Testis (tissue), 2 donors: ENCODE results near the gene CHRNA7.

Experiments
- POLR2A ChIP-seq: fragments of 450-650 bp; IDR thresholded peaks from one replicate; pipeline ENCODE4 v1.6.1; 2017; ENCODE audit warnings: antibody characterized with exemption, mild to moderate bottlenecking, moderate library complexity
- TF ChIP-seq, protein P1 (sequence below), 3 experiments: fragments of 450-650 bp in 2 of 3; fragments of 200-600 bp in 1 of 3; sonication (generic) in 1 of 3; IDR thresholded peaks; one replicate each; pipeline ENCODE4 v1.5.1; 2016 to 2019; ENCODE audit warnings: antibody characterized with exemption in 3 of 3, mild to moderate bottlenecking in 2 of 3, moderate library complexity in 1 of 3

DNA sequence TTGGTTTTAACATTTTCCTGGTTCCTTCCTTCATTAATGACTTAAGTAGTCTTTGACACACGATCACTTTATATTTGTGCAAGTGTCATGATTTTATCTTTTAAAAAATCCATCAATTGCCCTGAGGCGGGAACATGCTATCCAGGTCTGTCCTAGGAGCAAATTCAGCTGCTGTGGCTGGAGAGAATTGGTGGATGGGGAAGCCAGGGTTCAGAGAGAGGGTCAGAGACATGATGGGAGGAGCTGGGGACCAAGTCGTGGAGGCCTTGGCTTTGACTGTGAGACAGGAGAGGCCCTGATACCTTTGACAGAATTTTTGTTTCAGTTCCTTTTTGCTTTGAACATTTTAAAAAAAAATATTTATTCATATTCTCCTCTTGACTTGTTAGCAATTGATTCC lies 89.0 kb downstream of the CHRNA7 start:
- TF ChIP-seq, protein P1, sequence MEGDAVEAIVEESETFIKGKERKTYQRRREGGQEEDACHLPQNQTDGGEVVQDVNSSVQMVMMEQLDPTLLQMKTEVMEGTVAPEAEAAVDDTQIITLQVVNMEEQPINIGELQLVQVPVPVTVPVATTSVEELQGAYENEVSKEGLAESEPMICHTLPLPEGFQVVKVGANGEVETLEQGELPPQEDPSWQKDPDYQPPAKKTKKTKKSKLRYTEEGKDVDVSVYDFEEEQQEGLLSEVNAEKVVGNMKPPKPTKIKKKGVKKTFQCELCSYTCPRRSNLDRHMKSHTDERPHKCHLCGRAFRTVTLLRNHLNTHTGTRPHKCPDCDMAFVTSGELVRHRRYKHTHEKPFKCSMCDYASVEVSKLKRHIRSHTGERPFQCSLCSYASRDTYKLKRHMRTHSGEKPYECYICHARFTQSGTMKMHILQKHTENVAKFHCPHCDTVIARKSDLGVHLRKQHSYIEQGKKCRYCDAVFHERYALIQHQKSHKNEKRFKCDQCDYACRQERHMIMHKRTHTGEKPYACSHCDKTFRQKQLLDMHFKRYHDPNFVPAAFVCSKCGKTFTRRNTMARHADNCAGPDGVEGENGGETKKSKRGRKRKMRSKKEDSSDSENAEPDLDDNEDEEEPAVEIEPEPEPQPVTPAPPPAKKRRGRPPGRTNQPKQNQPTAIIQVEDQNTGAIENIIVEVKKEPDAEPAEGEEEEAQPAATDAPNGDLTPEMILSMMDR (IDR thresholded peaks at IDR 0.05): no peak
- no peak for TF ChIP-seq POLR2A
